ENCODE measurements around the gene TGM5. TPM values are rescaled to one million over a fixed set of nuclear protein-coding genes. Genes with fewer than 3 reads are reported as not detected.

Gene TGM5
- total and polyA plus RNA-seq, 10 donors, result 0.02 TPM; not detected in 9

GRCh38 chr15:43246261-43246774, 20.4 kb downstream of the TGM5 start:
- Histone ChIP-seq H3K9me3 (no peaks in the 10 kb centered on the region), H3K27ac (no peak overlapping the region), H3K4me3 (no peak overlapping the region), H3K27me3 (replicated peaks in 1 of 7) (no peaks in the 10 kb centered on the region), H3K36me3 (no peaks in the 10 kb centered on the region), H3K4me1 (peaks cover 0 to 7% (median 0%) of the 10 kb centered on the region in 6 donors)
- intact Hi-C loops (cut with DNase I; ENCODE audit: low total_unique reads), result no loop called here
- TF ChIP-seq POLR2A (IDR thresholded peaks at IDR 0.05), result no peak
- no peak for TF ChIP-seq CTCF (IDR thresholded peaks at IDR 0.05 in 8 of 11, conservative IDR thresholded peaks at IDR 0.05 in 3 of 11)
- no peak for TF ChIP-seq POLR2AphosphoS5 (IDR thresholded peaks at IDR 0.05)
- 38 to 49% (median 43%) methylated on average over 6 of the region's 6 CpGs for WGBS, 5 donors
- no peak for DNase-seq

DNA sequence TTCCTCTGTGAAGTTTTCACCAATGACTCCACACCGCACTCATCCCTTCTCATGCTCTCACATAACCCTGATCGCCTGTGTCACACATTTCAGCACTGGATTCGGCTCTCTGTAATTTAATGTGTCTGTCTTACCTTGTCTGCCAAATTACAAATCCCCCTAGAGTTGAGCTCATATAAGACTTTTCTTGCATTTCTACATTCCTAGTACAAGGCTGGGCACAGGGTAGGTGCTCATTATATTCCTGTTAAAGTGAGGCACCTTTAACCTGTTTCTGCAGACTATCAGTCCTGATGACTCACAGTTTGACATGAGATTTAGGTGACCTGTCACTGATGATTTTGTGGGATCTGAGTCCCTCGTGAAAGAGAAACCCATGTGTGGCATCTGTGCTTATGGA, 22.6 kb downstream of the TGM5 start:
- TF ChIP-seq POLR2AphosphoS5 (IDR thresholded peaks at IDR 0.05) (no peak), CTCF (IDR thresholded peaks at IDR 0.05 in 8 of 11, conservative IDR thresholded peaks at IDR 0.05 in 3 of 11) (no peak), POLR2A (IDR thresholded peaks at IDR 0.05) (no peak)

GRCh38 chr15:43243020-43243645, 23.6 kb downstream of the TGM5 start:
- Histone ChIP-seq H3K27ac (no peak overlapping the region), H3K4me3 (no peak overlapping the region), H3K4me1 (peaks cover 0 to 20% (median 6%) of the 10 kb centered on the region in 6 donors), H3K27me3 (replicated peaks in 1 of 7) (peaks cover 0 to 15% (median 0%) of the 10 kb centered on the region in 7 donors), H3K9me3 (no peaks in the 10 kb centered on the region), H3K36me3 (no peaks in the 10 kb centered on the region)
- no peak for TF ChIP-seq POLR2A (IDR thresholded peaks at IDR 0.05)
- TF ChIP-seq POLR2AphosphoS5 (IDR thresholded peaks at IDR 0.05), result no peak
- TF ChIP-seq CTCF (IDR thresholded peaks at IDR 0.05 in 8 of 11, conservative IDR thresholded peaks at IDR 0.05 in 3 of 11), result no peak
- DNase-seq, result no peak
- intact Hi-C loops (cut with DNase I; ENCODE audit: low total_unique reads), result no loop called here
- 92 to 100% (median 97%) methylated on average over 2 of the region's 2 CpGs for WGBS, 5 donors

More for the DNA sequence above, 22.6 kb downstream of the TGM5 start:
- Histone ChIP-seq H3K36me3 (no peaks in the 10 kb centered on the region), H3K4me3 (no peak overlapping the region), H3K27me3 (replicated peaks in 1 of 7) (peaks cover 0 to 5% (median 0%) of the 10 kb centered on the region in 7 donors), H3K4me1 (peaks cover 0 to 10% (median 3%) of the 10 kb centered on the region in 6 donors), H3K9me3 (no peaks in the 10 kb centered on the region), H3K27ac (no peak overlapping the region)
- intact Hi-C loops (cut with DNase I; ENCODE audit: low total_unique reads), result no loop called here
- no peak for DNase-seq
- whole genome bisulfite sequencing, 5 donors, result 88 to 98% (median 94%) methylated on average over 4 of the region's 4 CpGs

GRCh38 chr15:43242616-43243015, 24.1 kb downstream of the TGM5 start:
- no peak overlapping the region for H3K27ac ChIP-seq
- intact Hi-C loops (cut with DNase I; ENCODE audit: low total_unique reads), result no loop called here
- no peaks in the 10 kb centered on the region for H3K9me3 ChIP-seq
- no peak for DNase-seq
- TF ChIP-seq POLR2AphosphoS5 (IDR thresholded peaks at IDR 0.05), result no peak
- TF ChIP-seq POLR2A (IDR thresholded peaks at IDR 0.05), result no peak
- TF ChIP-seq CTCF (IDR thresholded peaks at IDR 0.05 in 8 of 11, conservative IDR thresholded peaks at IDR 0.05 in 3 of 11), result no peak
- peaks cover 0 to 20% (median 0%) of the 10 kb centered on the region in 7 donors for H3K27me3 ChIP-seq (replicated peaks in 1 of 7)
- no peaks in the 10 kb centered on the region for H3K36me3 ChIP-seq
- H3K4me1 ChIP-seq, result peaks cover 0 to 23% (median 6%) of the 10 kb centered on the region in 6 donors
- H3K4me3 ChIP-seq, result no peak overlapping the region
- 87 to 93% (median 90%) methylated on average over 5 of the region's 5 CpGs for WGBS, 5 donors
